Gastroesophageal sphincter (tissue), 4 donors: ENCODE results near the gene COL5A2. TPM values are rescaled to one million over a fixed set of nuclear protein-coding genes. Genes with fewer than 3 reads are reported as not detected.

Experiments
- ATAC-seq: fragments of 150-250 bp; one replicate; pipeline ENCODE4 v1.9.1; 2016; ENCODE audit warnings: mild to moderate bottlenecking, moderate library complexity
- H3K27ac ChIP-seq, 4 donors: fragments of 200-600 bp; sonication (generic) in 3 of 4; 1 replicate in 3 of 4; 2 replicates in 1 of 4; pipeline ENCODE4 v1.5.1; 2016 to 2019
- H3K27me3 ChIP-seq: fragments of 200-600 bp; sonication (generic); one replicate; pipeline ENCODE4 v1.5.1; 2019
- H3K36me3 ChIP-seq, 2 donors: fragments of 200-600 bp; sonication (generic); one replicate each; pipeline ENCODE4 v1.5.1; 2019; ENCODE audit warnings: control low read depth in 1 of 2
- H3K4me1 ChIP-seq, 3 donors: fragments of 200-600 bp; sonication (generic); 1 replicate in 2 of 3; 2 replicates in 1 of 3; pipeline ENCODE4 v1.5.1; 2016 to 2019; ENCODE audit warnings: control low read depth in 2 of 3
- H3K4me3 ChIP-seq, 2 donors: fragments of 200-600 bp; sonication (generic); one replicate each; pipeline ENCODE4 v1.5.1; 2019; ENCODE audit warnings: mild to moderate bottlenecking in 1 of 2, moderate library complexity in 1 of 2
- H3K9me3 ChIP-seq, 3 donors: fragments of 200-600 bp; sonication (generic); one replicate each; pipeline ENCODE4 v1.5.1; 2017 to 2019; ENCODE audit warnings: control low read depth in 2 of 3
- EP300 ChIP-seq: sonication (generic); formaldehyde crosslinking; IDR thresholded peaks from one replicate; pipeline ENCODE4 v1.6.1; 2017; ENCODE audit warnings: antibody characterized with exemption, mild to moderate bottlenecking
- POLR2A ChIP-seq, 2 donors: fragments of 450-650 bp; IDR thresholded peaks; one replicate each; pipeline ENCODE4 v1.6.1; 2017; ENCODE audit warnings: antibody characterized with exemption in 2 of 2, mild to moderate bottlenecking in 2 of 2, moderate library complexity in 1 of 2
- POLR2AphosphoS5 ChIP-seq: sonication (generic); formaldehyde crosslinking; IDR thresholded peaks from one replicate; pipeline ENCODE4 v1.6.1; 2017; ENCODE audit warnings: antibody characterized with exemption
- WGBS, 2 donors: methylation state at CpG; one replicate each; pipeline ENCODE4 v1.1.5; 2018; ENCODE audit warnings: low coverage in 1 of 2; 5-methylcytosine and 5-hydroxymethylcytosine counted together
- total RNA-seq, 4 donors: library from RNA; depleted of rRNA; stranded (reverse); fragments of >200 nt; gene quantifications; one replicate each; pipeline ENCODE4 v1.1.0, GENCODE V29; 2016
- TF ChIP-seq, protein P1 (sequence below), 4 experiments: fragments of 200-600 bp in 2 of 4; fragments of 450-650 bp in 2 of 4; sonication (generic) in 1 of 4; IDR thresholded peaks; one replicate each; pipeline ENCODE4 v1.5.1; 2017 to 2019; ENCODE audit warnings: antibody characterized with exemption in 4 of 4, mild to moderate bottlenecking in 2 of 4, moderate library complexity in 2 of 4

Gene COL5A2
- total RNA-seq, 4 donors from 2014 or later: 57.3 to 104 (median 80.9) TPM

DNA sequence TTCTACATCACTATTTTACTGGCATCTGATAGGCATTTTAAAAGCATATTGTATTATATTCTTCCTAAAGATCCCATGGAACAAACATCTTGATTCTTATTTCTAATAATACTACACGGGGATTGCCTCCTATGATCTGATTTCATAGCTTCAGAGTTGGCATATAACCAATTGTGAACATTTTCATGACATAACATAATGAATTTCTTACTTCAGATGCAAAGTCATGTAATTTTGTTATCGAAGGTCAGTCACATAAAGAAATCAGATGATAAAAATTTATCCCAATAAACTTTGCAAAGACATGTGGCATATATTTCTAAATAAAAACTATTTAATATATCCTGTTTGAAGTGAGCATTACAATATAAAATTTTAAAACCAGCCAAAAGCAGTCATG is 93.3 kb downstream of the COL5A2 start:
- Histone ChIP-seq H3K27ac (no peak overlapping the region), H3K27me3 (no peaks in the 10 kb centered on the region), H3K9me3 (no peaks in the 10 kb centered on the region), H3K4me3 (no peak overlapping the region), H3K4me1 (peaks cover 0 to 11% (median 0%) of the 10 kb centered on the region in 3 donors), H3K36me3 (peaks cover 0 to 70% of the 10 kb centered on the region in 2 donors)
- no peak for ATAC-seq
- TF ChIP-seq POLR2AphosphoS5 (no peak), POLR2A (IDR thresholded peaks at IDR 0.05) (no peak), EP300 (no peak)
- TF ChIP-seq, protein P1, sequence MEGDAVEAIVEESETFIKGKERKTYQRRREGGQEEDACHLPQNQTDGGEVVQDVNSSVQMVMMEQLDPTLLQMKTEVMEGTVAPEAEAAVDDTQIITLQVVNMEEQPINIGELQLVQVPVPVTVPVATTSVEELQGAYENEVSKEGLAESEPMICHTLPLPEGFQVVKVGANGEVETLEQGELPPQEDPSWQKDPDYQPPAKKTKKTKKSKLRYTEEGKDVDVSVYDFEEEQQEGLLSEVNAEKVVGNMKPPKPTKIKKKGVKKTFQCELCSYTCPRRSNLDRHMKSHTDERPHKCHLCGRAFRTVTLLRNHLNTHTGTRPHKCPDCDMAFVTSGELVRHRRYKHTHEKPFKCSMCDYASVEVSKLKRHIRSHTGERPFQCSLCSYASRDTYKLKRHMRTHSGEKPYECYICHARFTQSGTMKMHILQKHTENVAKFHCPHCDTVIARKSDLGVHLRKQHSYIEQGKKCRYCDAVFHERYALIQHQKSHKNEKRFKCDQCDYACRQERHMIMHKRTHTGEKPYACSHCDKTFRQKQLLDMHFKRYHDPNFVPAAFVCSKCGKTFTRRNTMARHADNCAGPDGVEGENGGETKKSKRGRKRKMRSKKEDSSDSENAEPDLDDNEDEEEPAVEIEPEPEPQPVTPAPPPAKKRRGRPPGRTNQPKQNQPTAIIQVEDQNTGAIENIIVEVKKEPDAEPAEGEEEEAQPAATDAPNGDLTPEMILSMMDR (IDR thresholded peaks at IDR 0.05): no peak
- 43 to 54% methylated on average over 2 of the region's 2 CpGs for WGBS, 2 donors

DNA sequence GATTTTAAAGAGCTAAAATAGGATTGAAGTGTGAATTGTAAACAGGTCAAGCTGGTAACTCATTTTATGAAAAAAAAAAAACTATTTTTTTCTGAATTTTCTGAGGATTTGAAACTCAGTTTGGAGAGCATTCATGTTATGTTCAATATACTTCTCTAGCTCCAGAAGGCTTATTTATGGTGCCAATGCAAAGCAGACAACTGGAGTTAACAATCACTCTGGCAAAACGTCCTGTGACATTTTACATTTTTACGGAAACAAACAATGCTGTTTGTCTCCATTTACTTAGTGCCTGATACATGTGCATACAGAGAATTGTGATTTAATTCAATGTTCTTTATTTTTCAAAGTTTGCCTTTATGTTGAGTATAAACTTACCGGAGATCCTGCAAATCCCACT is 96.0 kb downstream of the COL5A2 start:
- no peaks in the 10 kb centered on the region for H3K27me3 ChIP-seq
- H3K9me3 ChIP-seq: no peaks in the 10 kb centered on the region
- no peak overlapping the region for H3K27ac ChIP-seq
- no peak for ATAC-seq
- 51 to 71% methylated on average over 3 of the region's 3 CpGs for WGBS, 2 donors
- H3K36me3 ChIP-seq: peaks cover 2 to 60% of the 10 kb centered on the region in 2 donors
- H3K4me1 ChIP-seq: peaks cover 0 to 11% (median 0%) of the 10 kb centered on the region in 3 donors
- TF ChIP-seq EP300 (no peak), POLR2AphosphoS5 (no peak), POLR2A (IDR thresholded peaks at IDR 0.05) (no peak)
- TF ChIP-seq, protein P1 (IDR thresholded peaks at IDR 0.05): no peak
- H3K4me3 ChIP-seq: no peak overlapping the region

DNA sequence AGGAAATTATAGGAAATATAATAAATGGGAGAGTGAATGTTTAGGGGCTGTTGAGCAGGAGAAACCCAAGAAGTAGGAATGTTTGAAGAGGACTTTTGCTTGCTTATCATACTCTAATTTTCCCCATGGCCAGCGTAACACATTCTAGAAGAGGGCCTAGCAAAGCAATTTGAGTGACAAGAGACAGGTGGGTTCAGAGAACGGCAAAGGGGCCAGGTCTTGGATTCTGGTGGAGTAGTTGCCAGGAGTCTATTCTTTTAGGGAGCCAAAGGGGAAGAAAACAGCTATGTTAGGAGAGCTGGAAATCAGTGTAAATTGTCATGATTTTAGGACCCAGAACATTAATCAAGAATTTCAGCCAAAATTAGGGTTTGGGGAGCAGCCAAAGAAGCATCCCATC is 96.5 kb downstream of the COL5A2 start:
- Histone ChIP-seq H3K9me3 (no peaks in the 10 kb centered on the region), H3K27ac (no peak overlapping the region), H3K27me3 (no peaks in the 10 kb centered on the region), H3K4me1 (peaks cover 0 to 11% (median 0%) of the 10 kb centered on the region in 3 donors), H3K4me3 (no peak overlapping the region), H3K36me3 (peaks cover 2 to 63% of the 10 kb centered on the region in 2 donors)
- WGBS, 2 donors: 48 to 84% methylated on average over 2 of the region's 2 CpGs
- ATAC-seq: no peak
- no peak for TF ChIP-seq EP300
- TF ChIP-seq POLR2A (IDR thresholded peaks at IDR 0.05): no peak
- TF ChIP-seq, protein P1 (IDR thresholded peaks at IDR 0.05): no peak
- TF ChIP-seq POLR2AphosphoS5: no peak

DNA sequence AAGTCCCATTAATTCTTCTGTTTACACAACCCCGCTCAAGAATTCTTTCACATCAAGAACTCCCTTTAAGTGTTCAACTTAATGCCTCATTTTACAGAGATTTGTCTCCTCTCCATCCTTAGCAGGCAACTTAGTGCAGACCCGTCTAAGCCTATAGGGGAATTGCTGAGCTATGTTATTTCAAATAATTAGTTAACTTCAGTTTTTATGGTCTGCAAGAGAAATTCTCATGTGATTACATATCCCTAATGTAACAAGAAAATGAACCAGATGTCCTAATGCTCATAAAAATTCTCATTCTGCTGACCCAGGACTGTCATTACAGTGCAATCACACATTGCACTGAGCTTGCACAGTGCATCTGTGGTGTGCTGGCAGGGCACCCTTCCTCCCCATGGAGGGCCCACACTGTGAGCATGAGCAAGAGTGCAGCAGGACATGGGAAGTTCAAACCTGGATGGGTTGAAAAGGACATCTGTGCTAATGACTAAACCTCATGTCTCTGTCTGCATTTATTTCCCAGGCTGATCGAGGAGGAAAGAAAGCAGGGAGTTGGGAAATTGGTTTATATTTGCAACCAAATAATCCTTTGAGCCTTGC is 97.1 kb downstream of the COL5A2 start:
- Histone ChIP-seq H3K4me3 (no peak overlapping the region), H3K4me1 (peaks cover 0 to 11% (median 0%) of the 10 kb centered on the region in 3 donors), H3K36me3 (peaks cover 2 to 66% of the 10 kb centered on the region in 2 donors), H3K9me3 (no peaks in the 10 kb centered on the region), H3K27me3 (no peaks in the 10 kb centered on the region), H3K27ac (no peak overlapping the region)
- 56 to 65% methylated on average over 3 of the region's 3 CpGs for WGBS, 2 donors
- peak; percentile 46 for ATAC-seq
- no peak for TF ChIP-seq EP300

DNA sequence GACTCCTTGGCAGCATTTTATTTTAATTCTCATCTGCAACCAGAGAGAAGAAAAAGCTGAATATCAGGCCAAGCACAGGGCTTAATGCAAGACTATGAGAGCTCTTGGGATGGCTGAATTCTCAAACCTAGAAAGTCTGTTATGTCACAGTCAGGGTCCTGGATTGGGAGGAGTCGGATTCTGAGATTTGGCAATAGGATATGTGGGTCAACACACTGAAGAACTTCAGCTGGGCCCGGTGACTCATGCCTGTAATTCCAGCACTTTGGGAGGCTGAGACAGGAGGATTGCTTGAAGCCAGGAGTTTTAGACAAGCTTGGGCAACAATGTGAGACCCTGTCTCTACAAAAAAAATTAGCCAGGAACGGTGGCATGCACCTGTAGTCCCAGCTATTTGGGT is 103.0 kb downstream of the COL5A2 start:
- Histone ChIP-seq H3K36me3 (peaks cover 2 to 60% of the 10 kb centered on the region in 2 donors), H3K9me3 (no peaks in the 10 kb centered on the region), H3K27ac (no peak overlapping the region), H3K4me1 (peaks cover 0 to 9% (median 0%) of the 10 kb centered on the region in 3 donors), H3K4me3 (no peak overlapping the region), H3K27me3 (no peaks in the 10 kb centered on the region)
- peak; percentile 75 for ATAC-seq
- TF ChIP-seq, protein P1 (IDR thresholded peaks at IDR 0.05): no peak
- TF ChIP-seq POLR2A (IDR thresholded peaks at IDR 0.05): no peak
- peak; percentile 32 for TF ChIP-seq POLR2AphosphoS5
- TF ChIP-seq EP300: no peak
- WGBS, 2 donors: 43 to 56% methylated on average over 3 of the region's 3 CpGs
